Thyroid gland (tissue), 4 donors: ENCODE measurements around the gene SHROOM3.

Source experiments
- POLR2A ChIP-seq, 2 donors: fragments of 450-650 bp; IDR thresholded peaks; one replicate each; pipeline ENCODE4 v1.6.1; 2017; ENCODE audit warnings: antibody characterized with exemption in 2 of 2, mild to moderate bottlenecking in 2 of 2, moderate library complexity in 1 of 2
- TF ChIP-seq, protein P1 (sequence below), 6 experiments: fragments of 200-600 bp in 3 of 6; fragments of 450-650 bp in 3 of 6; sonication (generic) in 3 of 6; IDR thresholded peaks; one replicate each; pipeline ENCODE4 v1.5.1; 2016 to 2019; ENCODE audit warnings: antibody characterized with exemption in 6 of 6, mild to moderate bottlenecking in 2 of 6, inconsistent platforms in 1 of 6, moderate library complexity in 1 of 6

DNA sequence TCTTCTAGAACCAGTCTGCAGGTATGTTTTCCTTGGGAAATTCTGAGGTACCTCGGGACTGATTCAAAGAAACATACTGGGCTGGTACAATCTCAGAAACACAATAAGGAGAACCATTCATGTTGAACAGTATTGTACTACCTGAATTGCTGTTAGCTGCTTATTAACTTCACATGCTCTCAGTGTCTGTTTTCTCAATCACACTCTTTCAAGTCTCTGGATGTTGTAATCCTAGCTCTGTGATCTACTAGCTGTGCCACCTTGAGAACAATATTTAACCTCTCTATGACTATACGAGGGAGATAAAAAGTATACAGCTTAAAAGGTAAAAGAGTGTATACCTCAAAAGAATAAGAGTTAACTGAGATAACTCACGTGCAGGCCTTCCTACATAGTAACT, 24.4 kb upstream of the SHROOM3 start:
- TF ChIP-seq, protein P1, sequence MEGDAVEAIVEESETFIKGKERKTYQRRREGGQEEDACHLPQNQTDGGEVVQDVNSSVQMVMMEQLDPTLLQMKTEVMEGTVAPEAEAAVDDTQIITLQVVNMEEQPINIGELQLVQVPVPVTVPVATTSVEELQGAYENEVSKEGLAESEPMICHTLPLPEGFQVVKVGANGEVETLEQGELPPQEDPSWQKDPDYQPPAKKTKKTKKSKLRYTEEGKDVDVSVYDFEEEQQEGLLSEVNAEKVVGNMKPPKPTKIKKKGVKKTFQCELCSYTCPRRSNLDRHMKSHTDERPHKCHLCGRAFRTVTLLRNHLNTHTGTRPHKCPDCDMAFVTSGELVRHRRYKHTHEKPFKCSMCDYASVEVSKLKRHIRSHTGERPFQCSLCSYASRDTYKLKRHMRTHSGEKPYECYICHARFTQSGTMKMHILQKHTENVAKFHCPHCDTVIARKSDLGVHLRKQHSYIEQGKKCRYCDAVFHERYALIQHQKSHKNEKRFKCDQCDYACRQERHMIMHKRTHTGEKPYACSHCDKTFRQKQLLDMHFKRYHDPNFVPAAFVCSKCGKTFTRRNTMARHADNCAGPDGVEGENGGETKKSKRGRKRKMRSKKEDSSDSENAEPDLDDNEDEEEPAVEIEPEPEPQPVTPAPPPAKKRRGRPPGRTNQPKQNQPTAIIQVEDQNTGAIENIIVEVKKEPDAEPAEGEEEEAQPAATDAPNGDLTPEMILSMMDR (IDR thresholded peaks at IDR 0.05): no peak
- TF ChIP-seq POLR2A (IDR thresholded peaks at IDR 0.05): no peak
